ENCODE data around the gene IL27RA. TPM values are rescaled to one million over a fixed set of nuclear protein-coding genes. Genes with fewer than 3 reads are reported as not detected.

IL27RA gene
- total RNA-seq, 1 donor, result 3.9 TPM

- DNase-seq (ENCODE audit: low read depth), result peak; percentile 78
- H3K4me3 ChIP-seq (ENCODE audit: low read depth, low read length), result peak overlapping the region; percentile 71
- TF ChIP-seq CTCF (IDR thresholded peaks at IDR 0.05; ENCODE audit: insufficient read depth, low read depth, low read length), result no peak
Observed at GRCh38 chr19:14073261-14073924, 41.8 kb downstream of the IL27RA start.

- peak overlapping the region; percentile 71 for H3K4me3 ChIP-seq (ENCODE audit: low read depth, low read length)
- no peak for TF ChIP-seq CTCF (IDR thresholded peaks at IDR 0.05; ENCODE audit: insufficient read depth, low read depth, low read length)
- no peak for DNase-seq (ENCODE audit: low read depth)
Observed at GRCh38 chr19:14073925-14074838, 42.6 kb downstream of the IL27RA start.

GRCh38 chr19:14078411-14078810, 46.8 kb downstream of the IL27RA start:
- no peak overlapping the region for H3K4me3 ChIP-seq (ENCODE audit: low read depth, low read length)
- TF ChIP-seq CTCF (IDR thresholded peaks at IDR 0.05; ENCODE audit: insufficient read depth, low read depth, low read length), result no peak
- DNase-seq (ENCODE audit: low read depth), result no peak

- peak; percentile 100 for DNase-seq (ENCODE audit: low read depth)
- no peak for TF ChIP-seq CTCF (IDR thresholded peaks at IDR 0.05; ENCODE audit: insufficient read depth, low read depth, low read length)
- peak overlapping the region; percentile 86 for H3K4me3 ChIP-seq (ENCODE audit: low read depth, low read length)
Observed at GRCh38 chr19:14080887-14081796, 49.6 kb downstream of the IL27RA start.

- H3K4me3 ChIP-seq (ENCODE audit: low read depth, low read length), result peak overlapping the region; percentile 86
- TF ChIP-seq CTCF (IDR thresholded peaks at IDR 0.05; ENCODE audit: insufficient read depth, low read depth, low read length), result no peak
- DNase-seq (ENCODE audit: low read depth), result no peak
Observed at GRCh38 chr19:14081797-14082674, 50.5 kb downstream of the IL27RA start.

GRCh38 chr19:14082675-14082960, 51.1 kb downstream of the IL27RA start:
- peak overlapping the region; percentile 86 for H3K4me3 ChIP-seq (ENCODE audit: low read depth, low read length)
- no peak for TF ChIP-seq CTCF (IDR thresholded peaks at IDR 0.05; ENCODE audit: insufficient read depth, low read depth, low read length)
- DNase-seq (ENCODE audit: low read depth), result no peak

Data from fibroblast of villous mesenchyme (primary cell).